Measurements from ENCODE around the gene ZNF14. TPM values are rescaled to one million over a fixed set of nuclear protein-coding genes. Genes with fewer than 3 reads are reported as not detected.

Gene ZNF14
- total and polyA plus RNA-seq, 2 donors (not counting 3 experiments of a cell fraction or from before 2014, with no cell fraction given): 0.65 to 2.6 TPM

DNA sequence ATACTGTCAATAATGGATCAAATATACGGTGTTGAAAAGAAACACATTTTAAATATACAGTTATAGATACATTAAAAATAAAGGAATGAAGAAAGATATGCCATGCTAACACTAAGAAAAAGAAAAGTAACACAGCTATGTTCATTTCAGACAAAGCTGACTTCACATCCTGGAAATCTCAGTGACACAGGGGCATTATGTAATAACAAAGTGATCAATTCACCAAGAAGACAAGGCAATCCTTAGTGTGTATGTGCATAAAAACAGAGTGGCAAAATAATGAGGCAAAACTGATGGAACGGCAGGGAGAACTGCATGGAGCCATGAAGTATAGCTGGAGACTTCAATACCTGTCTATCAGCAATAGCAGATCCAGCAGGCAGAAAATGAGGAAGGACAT is 13.1 kb downstream of the ZNF14 start:
- no TSS peak for BruUV-seq (replicated peaks)
- H3K27ac ChIP-seq (ENCODE audit: insufficient read depth, low read depth, low read length): no peak overlapping the region
- ChIA-PET CTCF (no interaction called here), POLR2A (no interaction called here)
- H3K4me1 ChIP-seq (ENCODE audit: control insufficient read depth, extremely low read depth, insufficient read depth, low read length): no peaks in the 10 kb centered on the region
- intact Hi-C loops (cut with micrococcal nuclease) (no loop called here), dilution Hi-C loops (cut with MboI; ENCODE audit: extremely low pct_ligation_motif_present, low sequenced_read_pairs) (no loop called here)
- H2AFZ ChIP-seq (ENCODE audit: low read depth, low read length): no peak overlapping the region
- FAIRE-seq (no peak), DNase-seq (ENCODE audit: low read depth, low spot score) (no peak)
- no peaks in the 10 kb centered on the region for H3K9me1 ChIP-seq (replicated peaks; ENCODE audit: control insufficient read depth, extremely low read depth, insufficient read depth, low read length)
- H3K9me3 ChIP-seq (replicated peaks; ENCODE audit: control insufficient read depth, insufficient read depth, low read length): peaks cover 3% of the 10 kb centered on the region
- H3K36me3 ChIP-seq (ENCODE audit: control insufficient read depth in 2 of 2, extremely low read depth in 1 of 2, insufficient read depth in 2 of 2, low read length in 2 of 2): no peaks in the 10 kb centered on the region
- H3K4me2 ChIP-seq (ENCODE audit: insufficient read depth, low read length): no peak overlapping the region
- H3K4me3 ChIP-seq (replicated peaks in 1 of 3; ENCODE audit: insufficient read depth in 1 of 3, low read depth in 1 of 3, low read length in 3 of 3): no peak overlapping the region
- H4K20me1 ChIP-seq (replicated peaks; ENCODE audit: control insufficient read depth, extremely low read depth, insufficient read depth, low read length): no peaks in the 10 kb centered on the region
- TF ChIP-seq GATA2 (IDR thresholded peaks at IDR 0.05; ENCODE audit: insufficient read depth, insufficient read length, low read depth, low read length) (no peak), POLR2A (IDR thresholded peaks at IDR 0.05; ENCODE audit: low read depth, low read length) (no peak)
- TF ChIP-seq, protein P1, sequence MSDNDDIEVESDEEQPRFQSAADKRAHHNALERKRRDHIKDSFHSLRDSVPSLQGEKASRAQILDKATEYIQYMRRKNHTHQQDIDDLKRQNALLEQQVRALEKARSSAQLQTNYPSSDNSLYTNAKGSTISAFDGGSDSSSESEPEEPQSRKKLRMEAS (IDR thresholded peaks at IDR 0.05; ENCODE audit: insufficient read depth, insufficient read length): no peak
- H3K79me2 ChIP-seq (ENCODE audit: control insufficient read depth, insufficient read depth, low read length): peaks cover 2% of the 10 kb centered on the region
- no peaks in the 10 kb centered on the region for H3K27me3 ChIP-seq (ENCODE audit: control insufficient read depth in 2 of 2, insufficient read depth in 2 of 2, low read length in 2 of 2)
- no peak overlapping the region for H3K9ac ChIP-seq (replicated peaks; ENCODE audit: extremely low read depth, insufficient read depth, low read length)

DNA sequence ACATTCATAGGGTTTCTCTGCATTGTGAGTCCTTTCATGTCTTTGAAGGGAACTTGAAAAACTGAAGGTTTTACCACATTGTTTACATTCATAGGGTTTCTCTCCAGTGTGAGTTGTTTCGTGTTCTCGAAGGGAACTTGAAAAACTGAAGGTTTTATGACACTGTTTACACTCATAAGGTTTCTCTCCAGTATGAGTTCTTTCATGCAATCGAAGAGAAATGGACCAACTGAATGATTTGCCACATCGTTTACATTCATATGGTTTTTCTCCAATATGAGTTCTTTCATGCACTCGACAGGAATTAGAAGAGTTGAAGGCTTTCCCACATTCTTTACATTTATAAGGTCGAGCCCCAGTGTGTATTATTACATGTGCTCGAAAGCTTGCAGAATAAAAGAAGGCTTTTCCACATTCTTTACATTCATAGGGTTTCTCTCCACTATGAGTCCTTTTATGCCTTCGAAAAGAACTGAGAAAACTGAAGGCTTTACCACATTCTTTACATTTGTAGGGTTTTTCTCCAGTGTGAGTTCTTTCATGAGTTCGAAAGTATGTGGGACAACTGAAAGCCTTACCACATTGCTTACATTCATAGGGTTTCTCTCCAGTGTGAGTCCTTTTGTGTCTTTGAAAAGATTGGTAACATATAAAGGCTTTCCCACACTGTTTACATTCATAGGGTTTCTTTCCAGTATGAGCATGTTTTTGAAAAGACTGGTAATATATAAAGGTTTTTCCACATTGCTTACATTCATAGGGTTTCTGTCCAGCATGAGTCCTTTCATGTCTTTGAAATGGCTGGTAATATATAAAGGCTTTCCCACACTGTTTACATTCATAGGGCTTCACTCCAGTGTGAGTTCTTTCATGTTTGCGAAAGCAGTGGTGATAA is 20.7 kb downstream of the ZNF14 start:
- Histone ChIP-seq H3K9ac (replicated peaks; ENCODE audit: extremely low read depth, insufficient read depth, low read length) (no peak overlapping the region), H3K4me2 (ENCODE audit: insufficient read depth, low read length) (no peak overlapping the region), H3K4me1 (ENCODE audit: control insufficient read depth, extremely low read depth, insufficient read depth, low read length) (no peaks in the 10 kb centered on the region), H3K9me1 (replicated peaks; ENCODE audit: control insufficient read depth, extremely low read depth, insufficient read depth, low read length) (no peaks in the 10 kb centered on the region), H2AFZ (ENCODE audit: low read depth, low read length) (no peak overlapping the region), H4K20me1 (replicated peaks; ENCODE audit: control insufficient read depth, extremely low read depth, insufficient read depth, low read length) (no peaks in the 10 kb centered on the region), H3K27me3 (ENCODE audit: control insufficient read depth in 2 of 2, insufficient read depth in 2 of 2, low read length in 2 of 2) (no peaks in the 10 kb centered on the region), H3K4me3 (replicated peaks in 1 of 3; ENCODE audit: insufficient read depth in 1 of 3, low read depth in 1 of 3, low read length in 3 of 3) (no peak overlapping the region), H3K27ac (ENCODE audit: insufficient read depth, low read depth, low read length) (no peak overlapping the region), H3K36me3 (ENCODE audit: control insufficient read depth in 2 of 2, extremely low read depth in 1 of 2, insufficient read depth in 2 of 2, low read length in 2 of 2) (peaks cover 2 to 4% of the 10 kb centered on the region in 2 experiments), H3K9me3 (replicated peaks; ENCODE audit: control insufficient read depth, insufficient read depth, low read length) (peaks cover 40% of the 10 kb centered on the region), H3K79me2 (ENCODE audit: control insufficient read depth, insufficient read depth, low read length) (no peaks in the 10 kb centered on the region)
- no TSS peak for BruUV-seq (replicated peaks)
- intact Hi-C loops (cut with micrococcal nuclease): no loop called here
- TF ChIP-seq GATA2 (IDR thresholded peaks at IDR 0.05; ENCODE audit: insufficient read depth, insufficient read length, low read depth, low read length) (no peak), EZH2 (IDR thresholded peaks at IDR 0.05; ENCODE audit: borderline replicate concordance, low read depth, low read length, severe bottlenecking) (no peak), JUN (IDR thresholded peaks at IDR 0.05; ENCODE audit: borderline replicate concordance, insufficient read depth, insufficient read length, low read depth) (no peak), POLR2AphosphoS5 (IDR thresholded peaks at IDR 0.05; ENCODE audit: insufficient read depth, low read depth, low read length) (no peak), POLR2A (IDR thresholded peaks at IDR 0.05; ENCODE audit: low read depth, low read length) (no peak), FOS (IDR thresholded peaks at IDR 0.05; ENCODE audit: borderline replicate concordance, insufficient read depth, low read length) (no peak), MYC (IDR thresholded peaks at IDR 0.05; ENCODE audit: low read depth, low read length) (no peak)
- TF ChIP-seq, protein P1 (IDR thresholded peaks at IDR 0.05; ENCODE audit: insufficient read depth, insufficient read length): no peak
- TF ChIP-seq, protein P2, sequence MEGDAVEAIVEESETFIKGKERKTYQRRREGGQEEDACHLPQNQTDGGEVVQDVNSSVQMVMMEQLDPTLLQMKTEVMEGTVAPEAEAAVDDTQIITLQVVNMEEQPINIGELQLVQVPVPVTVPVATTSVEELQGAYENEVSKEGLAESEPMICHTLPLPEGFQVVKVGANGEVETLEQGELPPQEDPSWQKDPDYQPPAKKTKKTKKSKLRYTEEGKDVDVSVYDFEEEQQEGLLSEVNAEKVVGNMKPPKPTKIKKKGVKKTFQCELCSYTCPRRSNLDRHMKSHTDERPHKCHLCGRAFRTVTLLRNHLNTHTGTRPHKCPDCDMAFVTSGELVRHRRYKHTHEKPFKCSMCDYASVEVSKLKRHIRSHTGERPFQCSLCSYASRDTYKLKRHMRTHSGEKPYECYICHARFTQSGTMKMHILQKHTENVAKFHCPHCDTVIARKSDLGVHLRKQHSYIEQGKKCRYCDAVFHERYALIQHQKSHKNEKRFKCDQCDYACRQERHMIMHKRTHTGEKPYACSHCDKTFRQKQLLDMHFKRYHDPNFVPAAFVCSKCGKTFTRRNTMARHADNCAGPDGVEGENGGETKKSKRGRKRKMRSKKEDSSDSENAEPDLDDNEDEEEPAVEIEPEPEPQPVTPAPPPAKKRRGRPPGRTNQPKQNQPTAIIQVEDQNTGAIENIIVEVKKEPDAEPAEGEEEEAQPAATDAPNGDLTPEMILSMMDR (IDR thresholded peaks at IDR 0.05; ENCODE audit: extremely low read depth in 1 of 2, insufficient read depth in 1 of 2, low read depth in 1 of 2, low read length in 2 of 2): no peak
- DNase-seq (ENCODE audit: low read depth, low spot score): no peak
- no peak for FAIRE-seq
- POLR2A ChIA-PET: no interaction called here
- CTCF ChIA-PET: no interaction called here
- dilution Hi-C loops (cut with MboI; ENCODE audit: extremely low pct_ligation_motif_present, low sequenced_read_pairs): no loop called here
